ENCODE results near the gene AQP5.

AQP5 gene

GRCh38 chr12:49925433-49926204, 36.1 kb upstream of the AQP5 start:
- H3K27ac ChIP-seq = no peak overlapping the region
- no peak for TF ChIP-seq CTCF (conservative IDR thresholded peaks at IDR 0.05)

GRCh38 chr12:49928471-49928870, 33.2 kb upstream of the AQP5 start:
- no peak overlapping the region for H3K27ac ChIP-seq
- TF ChIP-seq CTCF (conservative IDR thresholded peaks at IDR 0.05) = no peak

GRCh38 chr12:49929581-49929980, 32.1 kb upstream of the AQP5 start:
- TF ChIP-seq CTCF (conservative IDR thresholded peaks at IDR 0.05) = no peak
- no peak overlapping the region for H3K27ac ChIP-seq

GRCh38 chr12:49930515-49931288, 31.0 kb upstream of the AQP5 start:
- TF ChIP-seq CTCF (conservative IDR thresholded peaks at IDR 0.05) = no peak
- H3K27ac ChIP-seq = no peak overlapping the region

GRCh38 chr12:49932023-49932422, 29.6 kb upstream of the AQP5 start:
- TF ChIP-seq CTCF (conservative IDR thresholded peaks at IDR 0.05) = no peak
- no peak overlapping the region for H3K27ac ChIP-seq

GRCh38 chr12:49932533-49933130, 29.0 kb upstream of the AQP5 start:
- no peak overlapping the region for H3K27ac ChIP-seq

More at GRCh38 chr12:49932533-49933130, 29.0 kb upstream of the AQP5 start:
- no peak for TF ChIP-seq CTCF (conservative IDR thresholded peaks at IDR 0.05)
